GM12801 (cell line): ENCODE measurements around the gene PTER.

Experiments
- CTCF ChIP-seq: IDR thresholded peaks from one replicate; pipeline ENCODE4 v1.5.1; 2011; ENCODE audit warnings: control low read depth; ENCODE audit not compliant: insufficient read length; ENCODE audit errors: extremely low read depth

Gene PTER

GRCh38 chr10:16493884-16494536, 57.2 kb downstream of the PTER start:
- TF ChIP-seq CTCF: no peak

- TF ChIP-seq CTCF: no peak
These were observed 61.1 kb downstream of the PTER start for GRCh38 chr10:16497911-16498310.

- no peak for TF ChIP-seq CTCF
These were observed 68.4 kb downstream of the PTER start for GRCh38 chr10:16505161-16505560.

- no peak for TF ChIP-seq CTCF
These were observed 73.2 kb downstream of the PTER start for GRCh38 chr10:16509996-16510395.

- no peak for TF ChIP-seq CTCF
These were observed 74.0 kb downstream of the PTER start for GRCh38 chr10:16510843-16511242.

GRCh38 chr10:16518822-16519221, 82.0 kb downstream of the PTER start:
- no peak for TF ChIP-seq CTCF

- TF ChIP-seq CTCF: no peak
These were observed 82.6 kb downstream of the PTER start for GRCh38 chr10:16519250-16519907.
